HTR-8/SVneo (cell line): ENCODE measurements around the gene CTSZ.

ENCODE experiments used
- DNase-seq: peaks from one replicate; pipeline ENCODE4 v3.0.0; 2011; ENCODE audit warnings: low spot score, mixed read lengths; ENCODE audit not compliant: insufficient read length
- FAIRE-seq: peaks from 2 replicates; lab custom pipeline; 2011; peaks lifted over from hg19 to GRCh38; lab: Jason Lieb, UNC

The CTSZ gene

GRCh38 chr20:59001449-59002171 lies 5.4 kb downstream of the CTSZ start:
- FAIRE-seq (peak; percentile 23), DNase-seq (no peak)

GRCh38 chr20:59001068-59001448 lies 6.0 kb downstream of the CTSZ start:
- FAIRE-seq (no peak), DNase-seq (no peak)

GRCh38 chr20:59000326-59000725 lies 6.7 kb downstream of the CTSZ start:
- FAIRE-seq (no peak), DNase-seq (no peak)

- FAIRE-seq, result peak; percentile 62
- no peak for DNase-seq
Observed at GRCh38 chr20:58998656-58999055, 8.4 kb downstream of the CTSZ start.

GRCh38 chr20:58997141-58997770 lies 9.8 kb downstream of the CTSZ start:
- FAIRE-seq (no peak), DNase-seq (no peak)

GRCh38 chr20:58996226-58996611 lies 10.8 kb downstream of the CTSZ start:
- no peak for FAIRE-seq
- no peak for DNase-seq

GRCh38 chr20:58995461-58996225 lies 11.4 kb downstream of the CTSZ start:
- no peak for DNase-seq
- FAIRE-seq, result peak; percentile 28

GRCh38 chr20:58994390-58995159 lies 12.5 kb downstream of the CTSZ start:
- no peak for FAIRE-seq

GRCh38 chr20:58993332-58994248 lies 13.5 kb downstream of the CTSZ start:
- no peak for DNase-seq
- peak; percentile 94 for FAIRE-seq

More at GRCh38 chr20:58994390-58995159, 12.5 kb downstream of the CTSZ start:
- DNase-seq, result no peak

- no peak for DNase-seq
- no peak for FAIRE-seq
Observed at GRCh38 chr20:58992911-58993310, 14.1 kb downstream of the CTSZ start.

- FAIRE-seq (no peak), DNase-seq (no peak)
Observed at GRCh38 chr20:58991715-58992114, 15.3 kb downstream of the CTSZ start.

- DNase-seq (no peak), FAIRE-seq (no peak)
Observed at GRCh38 chr20:58990651-58991445, 16.2 kb downstream of the CTSZ start.

- DNase-seq, result no peak
- peak; percentile 72 for FAIRE-seq
Observed at GRCh38 chr20:58989196-58989595, 17.9 kb downstream of the CTSZ start.

GRCh38 chr20:58988565-58988882 lies 18.5 kb downstream of the CTSZ start:
- DNase-seq, result no peak
- FAIRE-seq, result no peak

GRCh38 chr20:58987790-58988564 lies 19.1 kb downstream of the CTSZ start:
- DNase-seq (no peak), FAIRE-seq (peak; percentile 69)

- DNase-seq (no peak), FAIRE-seq (peak; percentile 36)
Observed at GRCh38 chr20:58986968-58987517, 20.0 kb downstream of the CTSZ start.

- DNase-seq, result no peak
- no peak for FAIRE-seq
Observed at GRCh38 chr20:58986286-58986967, 20.6 kb downstream of the CTSZ start.
